GM21526 (cell line): ENCODE data around the gene RP2.

Source experiments
- ATAC-seq: cut with Tn5 transposase; IDR thresholded peaks from one replicate; pipeline ENCODE4 v1.9.1; 2021; ENCODE audit warnings: moderate library complexity; ENCODE audit not compliant: unreplicated experiment, low FRiP score

The RP2 gene

DNA sequence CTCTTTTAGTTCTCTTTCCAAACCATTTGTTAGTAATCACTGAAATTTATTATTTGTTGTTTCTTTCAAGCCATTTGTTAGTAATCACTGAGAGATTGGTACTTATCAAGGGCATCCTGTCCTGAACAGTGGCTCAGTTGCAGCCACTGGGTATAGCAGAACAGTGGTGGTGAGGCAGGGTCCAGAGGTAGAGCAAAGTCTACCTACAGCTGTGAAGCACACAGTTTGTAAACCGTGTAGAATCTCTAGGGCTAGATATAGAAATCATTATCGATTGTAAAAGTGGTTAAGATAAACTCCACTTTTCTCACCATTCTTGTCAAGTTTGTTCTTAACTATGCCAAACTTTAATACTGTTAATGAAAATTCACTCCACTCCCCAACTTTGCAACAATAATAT, 79.4 kb downstream of the RP2 start:
- no peak for ATAC-seq

GRCh38 chrX:46917622-46918021, 80.8 kb downstream of the RP2 start:
- no peak for ATAC-seq

GRCh38 chrX:46918434-46918833, 81.6 kb downstream of the RP2 start:
- ATAC-seq, result no peak

DNA sequence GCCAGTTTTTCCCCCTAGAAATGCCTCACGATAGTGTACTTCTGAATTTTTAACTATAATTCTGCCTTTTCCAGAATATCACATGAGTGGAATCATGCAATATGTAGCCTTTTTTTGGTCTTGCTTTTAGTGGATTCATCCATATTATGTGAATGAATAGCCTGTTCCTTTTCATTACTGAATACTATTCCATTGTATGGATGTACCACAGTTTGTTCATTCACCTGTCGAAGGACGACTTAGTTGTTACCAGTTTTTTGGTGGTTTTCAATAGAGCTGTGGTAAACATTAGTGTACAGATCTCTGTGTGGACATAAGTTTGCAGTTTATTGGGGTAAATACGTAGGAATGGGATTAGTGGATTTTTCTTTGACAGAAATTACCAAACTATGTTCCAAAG, 83.4 kb downstream of the RP2 start:
- ATAC-seq, result no peak

DNA sequence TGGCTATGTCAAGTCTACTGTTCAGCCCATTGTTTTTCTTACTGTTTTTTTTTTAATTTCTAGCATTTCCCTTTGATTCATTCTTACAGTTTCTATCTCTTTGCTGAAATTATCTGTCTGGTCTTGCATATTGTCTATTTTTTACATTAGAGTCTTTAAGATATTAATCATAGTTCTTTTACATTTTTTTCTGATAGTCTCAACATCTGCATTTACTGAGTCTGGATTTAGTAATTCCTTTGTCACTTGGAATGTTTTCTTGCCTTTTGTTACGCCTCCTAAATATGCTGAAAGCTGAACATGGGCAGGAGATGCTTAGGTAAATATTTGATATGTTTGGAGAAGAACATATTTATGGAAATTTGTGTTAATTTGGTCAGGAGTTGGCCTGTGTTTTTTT, 85.8 kb downstream of the RP2 start:
- no peak for ATAC-seq

GRCh38 chrX:46927718-46928117, 90.9 kb downstream of the RP2 start:
- no peak for ATAC-seq

GRCh38 chrX:46929439-46930261, 92.8 kb downstream of the RP2 start:
- ATAC-seq, result no peak
